ENCODE measurements around the gene PDIA5. TPM values are rescaled to one million over a fixed set of nuclear protein-coding genes. Genes with fewer than 3 reads are reported as not detected.

The PDIA5 gene
- total and polyA plus RNA-seq, 8 donors = 19.8 to 29.3 (median 25.7) TPM

- DNase-seq = no peak
- H3K27ac ChIP-seq = no peak overlapping the region
- no peak for TF ChIP-seq CTCF (IDR thresholded peaks at IDR 0.05)
- H3K27me3 ChIP-seq = no peaks in the 10 kb centered on the region
- H3K4me1 ChIP-seq = no peaks in the 10 kb centered on the region
- no peak for FAIRE-seq
- 88 to 91% methylated on average over 6 of the region's 6 CpGs for WGBS, 2 donors
- no peaks in the 10 kb centered on the region for H3K36me3 ChIP-seq
- no peak overlapping the region for H3K4me3 ChIP-seq
- no peaks in the 10 kb centered on the region for H3K9me3 ChIP-seq
- ATAC-seq = no peak
- intact Hi-C loops (cut with DNase I) = no loop called here
These were observed 121.2 kb downstream of the PDIA5 start for GRCh38 chr3:123188058-123188457.

GRCh38 chr3:123193448-123194101 lies 126.8 kb downstream of the PDIA5 start:
- 72 to 74% methylated on average over 5 of the region's 5 CpGs for WGBS, 2 donors
- no peaks in the 10 kb centered on the region for H3K4me1 ChIP-seq
- no peak overlapping the region for H3K4me3 ChIP-seq
- H3K9me3 ChIP-seq = no peaks in the 10 kb centered on the region
- ATAC-seq (no peak), DNase-seq (no peak), FAIRE-seq (no peak)
- no peaks in the 10 kb centered on the region for H3K27me3 ChIP-seq
- intact Hi-C loops (cut with DNase I) = no loop called here
- H3K36me3 ChIP-seq = no peaks in the 10 kb centered on the region
- H3K27ac ChIP-seq = no peak overlapping the region
- TF ChIP-seq CTCF (IDR thresholded peaks at IDR 0.05) = no peak

GRCh38 chr3:123194552-123194951 lies 127.7 kb downstream of the PDIA5 start:
- FAIRE-seq = no peak
- WGBS, 2 donors = 32 to 43% methylated on average over 10 of the region's 10 CpGs
- Histone ChIP-seq H3K27me3 (no peaks in the 10 kb centered on the region), H3K36me3 (no peaks in the 10 kb centered on the region), H3K9me3 (no peaks in the 10 kb centered on the region), H3K4me1 (no peaks in the 10 kb centered on the region), H3K27ac (no peak overlapping the region), H3K4me3 (no peak overlapping the region)
- peak in 2 of 4 donors; percentile 35 to 63 for ATAC-seq
- no peak for DNase-seq
- intact Hi-C loops (cut with DNase I) = no loop called here
- TF ChIP-seq CTCF (IDR thresholded peaks at IDR 0.05) = no peak

DNA sequence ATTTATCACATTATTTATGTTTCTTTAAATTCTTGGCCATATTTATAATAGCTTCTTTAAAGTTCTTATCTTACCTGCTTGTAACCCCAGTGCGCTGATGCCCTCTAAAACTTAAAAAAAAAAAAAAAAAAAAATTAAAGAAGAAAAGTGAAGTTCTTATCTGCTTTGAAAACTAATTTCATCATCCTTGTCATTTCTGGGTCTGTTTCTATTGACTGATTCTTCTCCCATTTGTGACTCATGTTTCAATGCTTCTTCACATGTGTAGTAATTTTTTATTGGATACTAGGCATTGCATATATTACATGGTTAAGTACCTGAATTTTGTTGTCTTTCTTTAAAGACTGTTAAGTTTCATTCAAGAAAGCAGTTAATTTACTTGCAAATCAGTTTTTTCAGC lies 131.5 kb downstream of the PDIA5 start:
- no peak overlapping the region for H3K27ac ChIP-seq
- FAIRE-seq (no peak), ATAC-seq (no peak), DNase-seq (no peak)
- H3K4me1 ChIP-seq = peaks cover 0 to 6% (median 0%) of the 10 kb centered on the region in 3 donors
- 94 to 96% methylated on average over 1 of the region's 1 CpG for WGBS, 2 donors
- H3K9me3 ChIP-seq = no peaks in the 10 kb centered on the region
- TF ChIP-seq CTCF (IDR thresholded peaks at IDR 0.05) = no peak
- no peak overlapping the region for H3K4me3 ChIP-seq
- no peaks in the 10 kb centered on the region for H3K36me3 ChIP-seq
- H3K27me3 ChIP-seq = no peaks in the 10 kb centered on the region
- intact Hi-C loops (cut with DNase I) = no loop called here

- intact Hi-C loops (cut with DNase I) = no loop called here
- DNase-seq (no peak), ATAC-seq (no peak), FAIRE-seq (no peak)
- Histone ChIP-seq H3K9me3 (no peaks in the 10 kb centered on the region), H3K27ac (peak overlapping the region in 3 of 4 donors; percentile 41 to 84 (median 80)), H3K36me3 (no peaks in the 10 kb centered on the region), H3K27me3 (no peaks in the 10 kb centered on the region), H3K4me3 (peak overlapping the region; percentile 91 to 96 (median 92)), H3K4me1 (peaks cover 0 to 7% (median 0%) of the 10 kb centered on the region in 3 donors)
- WGBS, 2 donors = 1% methylated on average over 6 of the region's 6 CpGs
- no peak for TF ChIP-seq CTCF (IDR thresholded peaks at IDR 0.05)
These were observed 134.4 kb downstream of the PDIA5 start for GRCh38 chr3:123201223-123201556.
